Activated T-helper 17 cell treated with anti-CD3 and anti-CD28 coated beads, Interleukin-2, amount 50 U/mL, for 72 hours (primary cell): Measurements from ENCODE around the gene CDH13. TPM values are rescaled to one million over a fixed set of nuclear protein-coding genes. Genes with fewer than 3 reads are reported as not detected.

Experiments
- ATAC-seq: fragments of 150-1000 bp; cut with Tn5 transposase; replicated peaks from 2 replicates; pipeline ENCODE4 v1.10.0; 2021; ENCODE audit warnings: mild to moderate bottlenecking, moderate library complexity
- H3K27ac Mint-ChIP-seq: one replicate; pipeline ENCODE4 v1.8.0; 2022; ENCODE audit warnings: mixed read lengths
- H3K27me3 Mint-ChIP-seq: one replicate; pipeline ENCODE4 v1.8.0; 2022; ENCODE audit warnings: mixed read lengths
- H3K36me3 Mint-ChIP-seq: one replicate; pipeline ENCODE4 v1.8.0; 2022; ENCODE audit warnings: low read depth, mild to moderate bottlenecking, mixed read lengths
- H3K4me1 Mint-ChIP-seq: one replicate; pipeline ENCODE4 v1.8.0; 2022; ENCODE audit warnings: mixed read lengths
- H3K4me3 Mint-ChIP-seq: one replicate; pipeline ENCODE4 v1.8.0; 2022; ENCODE audit warnings: mild to moderate bottlenecking, mixed read lengths
- H3K9me3 Mint-ChIP-seq: one replicate; pipeline ENCODE4 v1.8.0; 2022; ENCODE audit warnings: mixed read lengths
- total RNA-seq, 2 donors: library from RNA; stranded (reverse); gene quantifications; one replicate each; pipeline ENCODE4 v1.2.3, GENCODE V29; 2022

CDH13 gene
- total RNA-seq, 2 donors from 2014 or later, result not detected

DNA sequence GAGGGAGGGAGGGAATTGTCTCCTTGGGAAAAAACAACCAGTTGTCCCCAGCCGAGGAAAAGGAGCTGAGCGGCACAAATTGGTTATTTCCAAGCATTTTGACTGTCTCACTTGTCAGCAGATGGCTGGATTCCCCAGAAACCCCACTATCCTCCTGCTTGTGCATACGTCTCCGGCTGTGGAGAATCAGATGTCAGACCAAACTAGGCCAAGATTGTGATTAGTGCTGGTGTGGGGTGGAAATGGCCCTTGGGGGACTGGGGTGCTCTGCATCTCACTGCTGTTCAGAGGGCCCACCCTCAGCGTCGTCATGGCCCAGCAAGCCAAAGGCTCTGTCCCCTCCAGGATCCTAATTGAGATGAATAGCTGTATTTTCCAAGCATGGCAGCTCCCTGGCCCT, 1049.3 kb downstream of the CDH13 start:
- H3K27ac Mint-ChIP-seq, result no peak overlapping the region
- H3K4me3 Mint-ChIP-seq, result no peak overlapping the region
- H3K9me3 Mint-ChIP-seq, result no peaks in the 10 kb centered on the region
- H3K36me3 Mint-ChIP-seq, result no peaks in the 10 kb centered on the region
- peaks cover 4% of the 10 kb centered on the region for H3K27me3 Mint-ChIP-seq
- no peak for ATAC-seq
- H3K4me1 Mint-ChIP-seq, result no peaks in the 10 kb centered on the region

- ATAC-seq, result no peak
- no peaks in the 10 kb centered on the region for H3K36me3 Mint-ChIP-seq
- no peaks in the 10 kb centered on the region for H3K4me1 Mint-ChIP-seq
- H3K9me3 Mint-ChIP-seq, result no peaks in the 10 kb centered on the region
- no peak overlapping the region for H3K4me3 Mint-ChIP-seq
- peaks cover 4% of the 10 kb centered on the region for H3K27me3 Mint-ChIP-seq
- no peak overlapping the region for H3K27ac Mint-ChIP-seq
Observed at GRCh38 chr16:83680980-83681379, 1054.2 kb downstream of the CDH13 start.

DNA sequence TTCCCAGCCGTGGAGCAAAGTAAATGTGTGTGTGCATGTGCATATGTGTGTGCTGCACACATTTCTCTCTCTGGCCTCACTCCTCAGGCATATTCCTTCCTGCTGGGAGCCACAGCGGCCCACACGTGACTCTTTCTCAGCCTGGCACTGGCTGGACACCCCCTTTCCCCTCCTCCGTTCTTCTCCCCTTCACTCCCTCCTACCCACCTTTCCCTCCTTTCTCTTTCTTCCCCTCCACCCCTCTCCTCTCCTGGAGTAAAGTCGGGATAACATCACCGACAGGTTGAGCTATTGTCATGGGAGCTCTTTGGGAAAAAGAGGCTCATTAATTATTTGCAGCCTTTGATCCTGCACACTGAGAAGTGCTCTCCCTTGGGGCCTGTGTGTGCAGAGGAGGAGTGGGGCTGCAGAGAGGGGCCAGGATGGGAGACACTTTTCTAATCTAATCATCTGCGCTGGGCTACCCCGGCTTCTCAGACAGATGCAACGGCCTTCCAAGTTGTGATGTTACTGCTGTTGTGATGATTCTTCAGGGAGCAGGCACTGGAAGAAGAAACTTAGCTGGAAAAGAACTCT, 1054.7 kb downstream of the CDH13 start:
- peaks cover 4% of the 10 kb centered on the region for H3K27me3 Mint-ChIP-seq
- H3K27ac Mint-ChIP-seq, result no peak overlapping the region
- no peaks in the 10 kb centered on the region for H3K9me3 Mint-ChIP-seq
- no peak overlapping the region for H3K4me3 Mint-ChIP-seq
- no peaks in the 10 kb centered on the region for H3K36me3 Mint-ChIP-seq
- H3K4me1 Mint-ChIP-seq, result no peaks in the 10 kb centered on the region
- ATAC-seq, result no peak

- H3K27ac Mint-ChIP-seq, result no peak overlapping the region
- no peak for ATAC-seq
- no peaks in the 10 kb centered on the region for H3K9me3 Mint-ChIP-seq
- no peaks in the 10 kb centered on the region for H3K36me3 Mint-ChIP-seq
- H3K27me3 Mint-ChIP-seq, result peaks cover 4% of the 10 kb centered on the region
- no peak overlapping the region for H3K4me3 Mint-ChIP-seq
- no peaks in the 10 kb centered on the region for H3K4me1 Mint-ChIP-seq
Observed at GRCh38 chr16:83682116-83682867, 1055.5 kb downstream of the CDH13 start.

DNA sequence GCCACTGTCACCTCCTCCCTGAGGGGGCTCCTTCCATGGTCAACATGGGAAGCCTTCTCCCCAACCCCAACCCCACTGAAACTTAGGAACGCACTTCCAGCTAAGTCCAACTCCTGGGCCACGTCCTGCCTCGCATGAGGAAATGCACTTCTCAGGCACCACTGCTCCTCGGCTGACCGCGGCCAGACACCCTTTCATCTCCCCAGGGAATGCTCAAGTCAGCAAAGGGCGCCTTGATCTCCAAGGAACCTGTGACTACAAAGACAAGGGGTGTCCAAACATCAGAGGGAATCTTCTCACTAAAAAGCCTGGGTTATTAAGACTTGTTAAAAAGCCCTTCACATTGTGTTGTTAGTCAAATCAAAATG, 1056.1 kb downstream of the CDH13 start:
- no peaks in the 10 kb centered on the region for H3K9me3 Mint-ChIP-seq
- H3K36me3 Mint-ChIP-seq, result no peaks in the 10 kb centered on the region
- H3K4me1 Mint-ChIP-seq, result no peaks in the 10 kb centered on the region
- no peak for ATAC-seq
- H3K27ac Mint-ChIP-seq, result no peak overlapping the region
- H3K4me3 Mint-ChIP-seq, result no peak overlapping the region
- H3K27me3 Mint-ChIP-seq, result peaks cover 4% of the 10 kb centered on the region

DNA sequence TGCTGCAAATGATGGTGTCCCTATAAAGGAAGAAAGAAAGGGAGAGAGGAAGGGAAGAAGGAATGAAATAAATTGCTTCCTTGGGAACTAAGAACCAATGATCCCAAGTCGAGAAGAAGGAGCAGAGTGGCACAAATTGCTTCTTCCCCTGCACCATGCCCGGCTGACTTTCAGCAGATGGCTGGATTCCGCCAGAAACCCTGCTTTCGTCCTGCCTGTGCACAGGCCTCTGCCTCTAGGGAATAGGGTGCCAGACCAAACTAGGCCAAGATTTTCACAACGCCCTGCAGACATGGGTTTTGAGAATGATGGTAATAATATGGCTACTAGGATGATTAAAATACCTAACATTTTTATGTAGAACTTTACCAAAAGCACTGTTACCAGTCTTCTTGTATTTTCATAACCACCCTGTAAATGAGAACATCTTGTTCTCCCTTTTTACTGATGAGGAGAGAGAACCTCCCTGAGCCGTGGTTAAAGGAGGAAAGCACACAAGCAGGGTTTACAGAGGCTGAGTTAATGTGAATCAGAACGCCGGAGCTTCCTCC, 1058.9 kb downstream of the CDH13 start:
- no peak overlapping the region for H3K4me3 Mint-ChIP-seq
- H3K27me3 Mint-ChIP-seq, result peaks cover 14% of the 10 kb centered on the region
- H3K9me3 Mint-ChIP-seq, result no peaks in the 10 kb centered on the region
- H3K4me1 Mint-ChIP-seq, result no peaks in the 10 kb centered on the region
- no peak overlapping the region for H3K27ac Mint-ChIP-seq
- no peak for ATAC-seq
- no peaks in the 10 kb centered on the region for H3K36me3 Mint-ChIP-seq

GRCh38 chr16:83686726-83687125, 1060.0 kb downstream of the CDH13 start:
- Mint-ChIP-seq H3K4me1 (no peaks in the 10 kb centered on the region), H3K27me3 (peaks cover 11% of the 10 kb centered on the region), H3K4me3 (no peak overlapping the region), H3K9me3 (no peaks in the 10 kb centered on the region), H3K36me3 (no peaks in the 10 kb centered on the region), H3K27ac (no peak overlapping the region)
- ATAC-seq, result no peak

DNA sequence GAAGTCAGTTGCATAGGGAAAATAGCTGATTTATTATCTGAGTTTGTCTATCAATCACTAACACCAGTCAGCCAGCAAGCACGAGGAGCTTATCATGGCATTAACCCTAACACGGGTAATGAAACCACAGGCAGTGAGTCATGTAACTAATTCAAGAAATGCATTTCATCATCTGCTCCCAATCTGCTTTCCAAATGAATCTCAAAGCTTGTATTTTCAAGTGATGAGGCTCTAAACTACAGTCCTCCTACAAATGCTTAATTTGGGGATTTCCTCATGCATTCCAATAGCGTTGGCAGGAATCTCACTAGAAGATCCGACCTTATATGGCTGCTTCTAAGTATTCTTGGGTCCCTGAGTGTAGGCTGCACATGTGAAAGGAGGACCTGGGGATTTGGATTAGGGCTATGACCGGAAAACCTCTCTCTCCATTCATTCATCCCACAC, 1062.6 kb downstream of the CDH13 start:
- peaks cover 19% of the 10 kb centered on the region for H3K27me3 Mint-ChIP-seq
- no peaks in the 10 kb centered on the region for H3K36me3 Mint-ChIP-seq
- H3K4me3 Mint-ChIP-seq, result no peak overlapping the region
- H3K9me3 Mint-ChIP-seq, result no peaks in the 10 kb centered on the region
- ATAC-seq, result peak; percentile 50
- H3K27ac Mint-ChIP-seq, result no peak overlapping the region
- no peaks in the 10 kb centered on the region for H3K4me1 Mint-ChIP-seq

DNA sequence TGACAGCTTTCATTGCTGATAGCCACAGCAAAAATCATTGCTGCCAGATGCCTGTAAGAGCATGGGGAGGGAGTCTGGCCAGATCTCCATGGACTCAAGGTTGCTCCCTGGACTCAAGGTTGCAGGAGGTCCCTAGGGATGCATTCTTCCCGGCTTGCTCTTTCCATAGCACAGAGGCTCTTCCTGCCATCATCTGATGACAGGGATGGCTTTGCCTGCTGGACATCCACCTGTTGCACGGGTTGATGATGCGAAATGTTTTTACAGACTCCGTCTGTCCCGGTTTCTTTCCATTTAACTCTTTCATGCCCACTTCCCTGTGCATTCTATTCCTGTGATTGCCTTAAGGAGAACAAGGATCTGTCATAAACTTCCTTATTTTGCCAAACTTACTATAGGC, 1065.5 kb downstream of the CDH13 start:
- no peaks in the 10 kb centered on the region for H3K4me1 Mint-ChIP-seq

GRCh38 chr16:83698964-83699363, 1072.2 kb downstream of the CDH13 start:
- no peaks in the 10 kb centered on the region for H3K4me1 Mint-ChIP-seq
- H3K36me3 Mint-ChIP-seq, result no peaks in the 10 kb centered on the region
- ATAC-seq, result no peak
- H3K27me3 Mint-ChIP-seq, result peaks cover 4% of the 10 kb centered on the region
- no peak overlapping the region for H3K27ac Mint-ChIP-seq
- no peak overlapping the region for H3K4me3 Mint-ChIP-seq
- H3K9me3 Mint-ChIP-seq, result no peaks in the 10 kb centered on the region

More for the DNA sequence above, 1065.5 kb downstream of the CDH13 start:
- Mint-ChIP-seq H3K27me3 (peaks cover 19% of the 10 kb centered on the region), H3K36me3 (no peaks in the 10 kb centered on the region), H3K27ac (no peak overlapping the region), H3K9me3 (no peaks in the 10 kb centered on the region), H3K4me3 (no peak overlapping the region)
- no peak for ATAC-seq

- no peak for ATAC-seq
- Mint-ChIP-seq H3K9me3 (no peaks in the 10 kb centered on the region), H3K27ac (no peak overlapping the region), H3K4me3 (no peak overlapping the region), H3K36me3 (no peaks in the 10 kb centered on the region), H3K27me3 (peaks cover 4% of the 10 kb centered on the region), H3K4me1 (no peaks in the 10 kb centered on the region)
Observed at GRCh38 chr16:83699817-83700216, 1073.0 kb downstream of the CDH13 start.

- no peaks in the 10 kb centered on the region for H3K4me1 Mint-ChIP-seq
- H3K4me3 Mint-ChIP-seq, result no peak overlapping the region
- no peaks in the 10 kb centered on the region for H3K9me3 Mint-ChIP-seq
- ATAC-seq, result no peak
- H3K27me3 Mint-ChIP-seq, result peaks cover 4% of the 10 kb centered on the region
- no peak overlapping the region for H3K27ac Mint-ChIP-seq
- H3K36me3 Mint-ChIP-seq, result no peaks in the 10 kb centered on the region
Observed at GRCh38 chr16:83700918-83701317, 1074.1 kb downstream of the CDH13 start.

GRCh38 chr16:83701494-83701893, 1074.7 kb downstream of the CDH13 start:
- Mint-ChIP-seq H3K4me1 (no peaks in the 10 kb centered on the region), H3K36me3 (no peaks in the 10 kb centered on the region), H3K27ac (no peak overlapping the region), H3K4me3 (no peak overlapping the region), H3K27me3 (peaks cover 4% of the 10 kb centered on the region), H3K9me3 (no peaks in the 10 kb centered on the region)
- ATAC-seq, result no peak

GRCh38 chr16:83704656-83705055, 1077.9 kb downstream of the CDH13 start:
- ATAC-seq, result no peak
- H3K36me3 Mint-ChIP-seq, result no peaks in the 10 kb centered on the region
- no peak overlapping the region for H3K4me3 Mint-ChIP-seq
- no peaks in the 10 kb centered on the region for H3K4me1 Mint-ChIP-seq
- H3K9me3 Mint-ChIP-seq, result peaks cover 3% of the 10 kb centered on the region
- H3K27ac Mint-ChIP-seq, result no peak overlapping the region
- H3K27me3 Mint-ChIP-seq, result peaks cover 9% of the 10 kb centered on the region

DNA sequence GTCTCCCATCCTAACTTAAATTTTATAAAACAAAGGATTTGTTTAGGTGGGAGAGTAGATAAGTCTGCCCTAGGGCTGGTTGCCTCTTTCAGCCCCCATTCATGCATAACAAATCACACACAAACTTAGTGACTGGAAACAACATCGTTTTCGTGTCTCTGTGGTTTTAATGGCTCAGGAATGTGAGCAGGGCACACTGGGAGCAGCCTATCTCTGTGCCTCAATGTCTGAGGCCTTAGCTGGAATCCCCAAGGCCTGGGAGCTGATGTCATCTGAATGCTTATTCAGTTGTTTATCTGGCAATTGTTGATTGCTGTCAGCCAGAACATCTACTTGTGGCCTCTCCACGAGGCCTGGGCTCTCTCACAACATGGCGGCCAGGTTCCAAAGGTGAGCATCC, 1079.1 kb downstream of the CDH13 start:
- no peak for ATAC-seq
- Mint-ChIP-seq H3K36me3 (no peaks in the 10 kb centered on the region), H3K27me3 (peaks cover 9% of the 10 kb centered on the region), H3K9me3 (peaks cover 3% of the 10 kb centered on the region), H3K4me3 (no peak overlapping the region), H3K27ac (no peak overlapping the region), H3K4me1 (no peaks in the 10 kb centered on the region)
